Prostate gland (tissue), 2 donors: ENCODE results near the gene LRRC10B.

ENCODE experiments used
- CTCF ChIP-seq, 4 experiments: fragments of 200-600 bp in 2 of 4; fragments of 450-650 bp in 2 of 4; sonication (generic) in 2 of 4; IDR thresholded peaks; 1 replicate in 3 of 4; 2 replicates in 1 of 4; pipeline ENCODE4 v1.5.1; 2016 to 2019; ENCODE audit warnings: antibody characterized with exemption in 4 of 4, mild to moderate bottlenecking in 2 of 4, moderate library complexity in 2 of 4
- POLR2A ChIP-seq: fragments of 450-650 bp; IDR thresholded peaks from one replicate; pipeline ENCODE4 v1.6.1; 2016; ENCODE audit warnings: antibody characterized with exemption, mild to moderate bottlenecking
- POLR2AphosphoS5 ChIP-seq: sonication (generic); formaldehyde crosslinking; IDR thresholded peaks from one replicate; pipeline ENCODE4 v1.6.1; 2017; ENCODE audit warnings: antibody characterized with exemption

- TF ChIP-seq POLR2AphosphoS5 (no peak), CTCF (IDR thresholded peaks at IDR 0.05) (no peak), POLR2A (no peak)
Measured at GRCh38 chr11:61487342-61488025, 21.1 kb upstream of the LRRC10B start.
